Measurements from ENCODE around the gene ZNF513.

DNA sequence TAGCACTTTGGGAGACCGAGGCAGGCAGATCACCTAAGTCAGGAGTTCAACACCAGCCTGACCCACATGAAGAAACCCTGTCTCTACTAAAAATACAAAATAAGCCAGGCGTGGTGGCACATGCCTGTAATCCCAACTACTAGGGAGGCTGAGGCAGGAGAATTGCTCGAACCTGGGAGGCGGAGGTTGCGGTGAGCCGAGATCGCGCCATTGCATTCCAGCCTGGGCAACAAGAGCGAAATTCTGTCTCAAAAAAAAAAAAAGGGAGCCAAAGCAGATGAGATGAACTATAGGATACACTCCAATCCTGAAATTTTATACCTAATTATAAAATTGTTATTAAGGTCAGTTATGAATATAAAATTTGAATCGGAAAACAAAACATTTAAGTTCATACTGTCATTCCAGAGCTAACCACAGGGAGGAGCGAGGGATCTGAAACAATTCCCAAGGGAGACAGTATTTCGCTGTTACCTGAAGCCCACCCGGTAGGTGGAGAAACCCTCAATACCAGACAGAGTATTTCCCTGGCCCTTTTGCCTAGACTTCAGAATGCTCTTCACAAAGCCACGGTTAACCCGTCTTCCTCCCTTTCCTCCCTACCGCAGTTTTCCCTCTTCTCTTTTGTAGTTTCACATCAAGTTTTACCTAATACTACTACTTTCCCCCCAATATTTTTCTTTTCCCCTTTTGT is 27.4 kb upstream of the ZNF513 start:
- no peak for TF ChIP-seq POLR2A (IDR thresholded peaks at IDR 0.05)
- TF ChIP-seq CTCF (IDR thresholded peaks at IDR 0.05), result peak; percentile 22 to 56 (median 41)
